SH-SY5Y (cell line): ENCODE results near the gene ITGB1.

ENCODE experiments used
- GATA2 ChIP-seq: IDR thresholded peaks from 2 replicates; pipeline ENCODE4 v1.6.1; 2011; ENCODE audit warnings: mild to moderate bottlenecking, low read depth, low read length
- GATA3 ChIP-seq: IDR thresholded peaks from 2 replicates; pipeline ENCODE4 v1.6.1; 2011; ENCODE audit warnings: low read depth, mild to moderate bottlenecking, low read length, moderate library complexity

- TF ChIP-seq GATA2 (no peak), GATA3 (no peak)
Observed at GRCh38 chr10:32906595-32906994, 51.4 kb downstream of the ITGB1 start.
